Measurements from ENCODE around the gene NBEAL1. TPM values are rescaled to one million over a fixed set of nuclear protein-coding genes. Genes with fewer than 3 reads are reported as not detected.
"Not testable (repeated sequence)": the region's sequence is repeated elsewhere in the genome, so short reads cannot be mapped to it uniquely, and the experiment has no call there.

NBEAL1 gene
- total and polyA plus RNA-seq, 2 experiments from 2014 or later, result 13.7 to 16.0 TPM

- Histone ChIP-seq H3K4me3 (no peak overlapping the region), H3K27ac (no peak overlapping the region), H3K27me3 (no peaks in the 10 kb centered on the region), H3K4me1 (ENCODE audit: low read depth) (peaks cover under 1% of the 10 kb centered on the region), H3K36me3 (no peaks in the 10 kb centered on the region), H3K9me3 (ENCODE audit: low read depth) (no peaks in the 10 kb centered on the region)
- no peak for TF ChIP-seq CTCF (IDR thresholded peaks at IDR 0.05; ENCODE audit: low read depth, low read length)
- DNase-seq (ENCODE audit: low read depth in 1 of 2, low spot score in 1 of 2), result no peak
These were observed 16.3 kb downstream of the NBEAL1 start for GRCh38 chr2:203030991-203031390.

- H3K4me3 ChIP-seq, result no peak overlapping the region
- H3K4me1 ChIP-seq (ENCODE audit: low read depth), result no peaks in the 10 kb centered on the region
- DNase-seq (ENCODE audit: low read depth in 1 of 2, low spot score in 1 of 2), result no peak
- H3K9me3 ChIP-seq (ENCODE audit: low read depth), result no peaks in the 10 kb centered on the region
- no peak overlapping the region for H3K27ac ChIP-seq
- no peak for TF ChIP-seq CTCF (IDR thresholded peaks at IDR 0.05; ENCODE audit: low read depth, low read length)
- H3K27me3 ChIP-seq, result no peaks in the 10 kb centered on the region
- H3K36me3 ChIP-seq, result no peaks in the 10 kb centered on the region
These were observed 18.7 kb downstream of the NBEAL1 start for GRCh38 chr2:203033395-203033794.

- DNase-seq (ENCODE audit: low read depth in 1 of 2, low spot score in 1 of 2), result no peak
- no peaks in the 10 kb centered on the region for H3K4me1 ChIP-seq (ENCODE audit: low read depth)
- H3K4me3 ChIP-seq, result no peak overlapping the region
- H3K27me3 ChIP-seq, result no peaks in the 10 kb centered on the region
- H3K36me3 ChIP-seq, result no peaks in the 10 kb centered on the region
- no peaks in the 10 kb centered on the region for H3K9me3 ChIP-seq (ENCODE audit: low read depth)
- TF ChIP-seq CTCF (IDR thresholded peaks at IDR 0.05; ENCODE audit: low read depth, low read length), result no peak
- no peak overlapping the region for H3K27ac ChIP-seq
These were observed 21.3 kb downstream of the NBEAL1 start for GRCh38 chr2:203035879-203036470.

GRCh38 chr2:203037026-203037425 is 22.4 kb downstream of the NBEAL1 start:
- Histone ChIP-seq H3K27me3 (no peaks in the 10 kb centered on the region), H3K36me3 (no peaks in the 10 kb centered on the region), H3K27ac (no peak overlapping the region), H3K9me3 (ENCODE audit: low read depth) (no peaks in the 10 kb centered on the region), H3K4me3 (no peak overlapping the region), H3K4me1 (ENCODE audit: low read depth) (no peaks in the 10 kb centered on the region)
- TF ChIP-seq CTCF (IDR thresholded peaks at IDR 0.05; ENCODE audit: low read depth, low read length), result no peak
- DNase-seq (ENCODE audit: low read depth in 1 of 2, low spot score in 1 of 2), result no peak

GRCh38 chr2:203038586-203038985 is 23.9 kb downstream of the NBEAL1 start:
- DNase-seq (ENCODE audit: low read depth in 1 of 2, low spot score in 1 of 2), result no peak
- Histone ChIP-seq H3K4me3 (no peak overlapping the region), H3K27ac (no peak overlapping the region), H3K36me3 (no peaks in the 10 kb centered on the region), H3K27me3 (no peaks in the 10 kb centered on the region), H3K9me3 (ENCODE audit: low read depth) (no peaks in the 10 kb centered on the region), H3K4me1 (ENCODE audit: low read depth) (no peaks in the 10 kb centered on the region)
- no peak for TF ChIP-seq CTCF (IDR thresholded peaks at IDR 0.05; ENCODE audit: low read depth, low read length)

- not testable (repeated sequence) for H3K4me1 ChIP-seq (ENCODE audit: low read depth); H3K9me3 ChIP-seq (ENCODE audit: low read depth); H3K4me3 ChIP-seq; H3K27ac ChIP-seq; DNase-seq (ENCODE audit: low read depth in 1 of 2, low spot score in 1 of 2); H3K36me3 ChIP-seq; H3K27me3 ChIP-seq
These were observed 24.5 kb downstream of the NBEAL1 start for GRCh38 chr2:203039211-203039610.
